HG03565 (cell line): Measurements from ENCODE around the gene PCIF1.
"Not testable (repeated sequence)": the region's sequence is repeated elsewhere in the genome, so short reads cannot be mapped to it uniquely, and the experiment has no call there.

Experiments
- ATAC-seq: cut with Tn5 transposase; IDR thresholded peaks from one replicate; pipeline ENCODE4 v1.9.1; 2021; ENCODE audit warnings: mild to moderate bottlenecking, moderate library complexity; ENCODE audit not compliant: unreplicated experiment

PCIF1 gene

GRCh38 chr20:45934586-45935415 lies at the start of gene PCIF1:
TSS of gene PCIF1 (plus strand) at chr20:45934683. CDS start at chr20:45939000, 4,317 bp downstream.
- ATAC-seq: peak; percentile 68

GRCh38 chr20:45886590-45887345 lies 47.7 kb upstream of the PCIF1 start:
- no peak for ATAC-seq

- ATAC-seq: no peak
Observed at GRCh38 chr20:45887346-45887715, 47.2 kb upstream of the PCIF1 start, which contains the start of gene SPATA25. TSS of gene SPATA25 (minus strand) at chr20:45887622. CDS start at chr20:45887590, 32 bp downstream.

GRCh38 chr20:45888681-45889080 lies 45.8 kb upstream of the PCIF1 start:
- no peak for ATAC-seq

DNA sequence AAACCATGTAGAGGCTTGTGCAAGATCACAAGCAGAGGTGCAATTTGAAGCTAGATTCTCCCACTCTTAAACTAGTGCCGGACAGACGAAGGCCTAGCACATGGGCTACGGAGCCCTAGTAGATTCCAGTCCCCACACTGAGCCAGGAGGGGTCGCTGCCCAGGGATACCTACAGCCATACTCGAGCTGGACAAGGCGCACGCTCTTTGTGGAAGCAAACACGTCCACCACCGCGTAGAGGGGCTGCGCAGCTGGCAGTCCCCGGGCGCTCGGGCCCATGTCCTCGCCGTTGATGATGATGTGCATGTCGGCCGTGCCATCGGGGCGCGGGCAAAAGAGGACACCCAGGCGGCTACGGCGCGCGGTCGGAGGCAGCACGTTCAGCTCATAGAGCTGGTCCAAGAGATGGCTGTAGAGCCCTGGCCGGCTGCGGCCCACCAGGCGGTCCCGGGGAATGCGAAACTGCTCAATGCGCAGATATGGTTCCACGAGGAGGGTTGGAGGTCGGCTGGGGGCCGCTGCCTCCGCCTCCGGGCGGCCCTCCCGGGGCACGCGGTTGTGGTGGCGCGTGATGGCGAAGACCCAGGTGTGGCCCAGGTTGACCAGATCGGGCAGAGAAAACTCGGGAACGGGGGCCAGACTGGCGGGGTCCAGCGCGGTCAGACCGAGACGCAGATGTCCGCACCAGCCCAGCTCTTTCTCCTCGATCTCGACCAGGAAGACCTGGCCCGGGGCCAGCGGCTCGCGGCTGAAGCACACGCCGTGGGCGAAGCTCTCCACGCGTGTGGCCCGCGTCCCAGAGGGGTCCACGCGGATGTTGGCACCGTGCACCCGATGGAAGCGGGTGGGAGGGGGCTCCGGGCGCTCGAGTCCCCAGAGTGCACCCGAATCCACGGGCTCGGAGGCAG lies 44.2 kb upstream of the PCIF1 start:
- ATAC-seq: no peak

GRCh38 chr20:45890985-45891983 lies 43.2 kb upstream of the PCIF1 start, which contains the start of the genes CTSA and NEURL2:
TSS of gene CTSA (plus strand) at chr20:45891335. CDS start at chr20:45891569, 234 bp downstream.
TSS of gene NEURL2 (minus strand) at chr20:45891208. CDS start at chr20:45890991, 217 bp downstream.
- peak; percentile 58 for ATAC-seq

DNA sequence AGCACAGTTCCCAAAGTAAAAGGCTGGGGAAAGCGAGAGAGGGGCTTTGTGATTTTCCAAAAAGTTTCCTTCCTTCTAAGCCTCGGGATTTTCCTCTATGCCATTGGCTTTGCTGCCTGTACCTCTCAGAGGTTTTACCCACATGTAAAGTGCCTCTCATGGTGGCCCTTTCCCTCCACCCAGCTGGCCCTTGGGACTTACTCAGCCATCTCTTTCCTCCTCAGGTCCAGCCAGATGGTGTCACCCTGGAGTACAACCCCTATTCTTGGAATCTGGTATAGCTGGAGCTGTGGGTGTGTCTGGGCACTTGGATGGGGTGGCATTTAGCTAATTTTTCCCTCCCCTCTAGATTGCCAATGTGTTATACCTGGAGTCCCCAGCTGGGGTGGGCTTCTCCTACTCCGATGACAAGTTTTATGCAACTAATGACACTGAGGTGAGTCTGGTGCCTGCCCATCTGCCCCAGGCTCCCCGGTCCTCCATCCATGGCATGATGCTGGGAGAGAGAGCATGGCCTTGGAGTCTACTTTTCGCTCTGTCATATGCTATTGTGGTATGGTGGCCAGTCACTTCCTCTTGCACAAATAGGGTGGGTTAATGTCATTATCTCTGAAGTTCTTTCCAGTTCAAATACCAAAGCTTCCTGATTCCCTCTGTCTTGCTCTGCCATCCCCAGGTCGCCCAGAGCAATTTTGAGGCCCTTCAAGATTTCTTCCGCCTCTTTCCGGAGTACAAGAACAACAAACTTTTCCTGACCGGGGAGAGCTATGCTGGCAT lies 42.2 kb upstream of the PCIF1 start:
- no peak for ATAC-seq

GRCh38 chr20:45892828-45893500 lies 41.5 kb upstream of the PCIF1 start:
- ATAC-seq: no peak

GRCh38 chr20:45893831-45894230 lies 40.7 kb upstream of the PCIF1 start:
- ATAC-seq: no peak

- ATAC-seq: no peak
Observed at GRCh38 chr20:45894797-45895196, 39.7 kb upstream of the PCIF1 start.

DNA sequence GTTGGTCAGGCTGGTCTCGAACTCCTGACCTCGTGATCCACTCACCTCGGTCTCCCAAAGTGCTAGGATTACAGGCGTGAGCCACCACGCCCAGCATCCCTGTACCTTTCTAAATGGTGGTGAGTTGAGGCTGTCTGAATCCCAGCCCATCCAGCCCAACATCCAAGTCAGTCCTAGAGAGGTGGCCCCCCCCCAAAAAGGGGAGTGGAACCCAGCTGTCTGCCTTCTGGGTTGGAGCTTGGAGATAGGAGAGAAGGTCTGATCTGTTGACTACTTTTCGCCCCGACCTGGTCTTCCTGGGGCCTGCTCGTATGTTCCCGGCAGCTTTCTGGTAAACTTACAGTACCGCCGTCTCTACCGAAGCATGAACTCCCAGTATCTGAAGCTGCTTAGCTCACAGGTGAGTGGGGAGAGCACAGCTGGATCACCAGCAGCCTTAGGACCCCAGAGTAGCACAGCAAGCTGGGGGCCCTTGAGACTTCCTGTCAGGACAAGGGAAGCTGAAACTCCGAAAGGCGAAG lies 37.8 kb upstream of the PCIF1 start:
- ATAC-seq: no peak

DNA sequence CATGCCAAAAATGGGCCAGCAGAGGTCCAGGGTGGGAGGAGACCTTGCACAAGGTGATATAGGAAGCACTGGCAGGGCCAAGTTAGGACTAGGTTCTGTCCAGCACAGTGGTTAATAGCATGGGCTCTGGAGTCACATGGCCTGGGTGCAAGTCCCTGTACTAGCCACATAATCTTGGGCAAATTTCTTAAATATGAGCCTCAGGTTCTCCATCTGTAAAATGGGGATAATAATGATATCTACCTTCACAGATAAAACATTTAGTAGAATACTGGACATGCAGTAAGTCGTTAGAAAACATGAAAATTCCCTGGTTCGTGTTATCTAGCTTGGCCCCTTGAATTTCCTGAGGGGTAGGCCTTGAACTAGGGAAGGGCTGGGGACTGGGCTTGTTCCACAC lies 37.2 kb upstream of the PCIF1 start:
- no peak for ATAC-seq

- ATAC-seq: no peak
Observed at GRCh38 chr20:45897692-45898091, 36.8 kb upstream of the PCIF1 start.

DNA sequence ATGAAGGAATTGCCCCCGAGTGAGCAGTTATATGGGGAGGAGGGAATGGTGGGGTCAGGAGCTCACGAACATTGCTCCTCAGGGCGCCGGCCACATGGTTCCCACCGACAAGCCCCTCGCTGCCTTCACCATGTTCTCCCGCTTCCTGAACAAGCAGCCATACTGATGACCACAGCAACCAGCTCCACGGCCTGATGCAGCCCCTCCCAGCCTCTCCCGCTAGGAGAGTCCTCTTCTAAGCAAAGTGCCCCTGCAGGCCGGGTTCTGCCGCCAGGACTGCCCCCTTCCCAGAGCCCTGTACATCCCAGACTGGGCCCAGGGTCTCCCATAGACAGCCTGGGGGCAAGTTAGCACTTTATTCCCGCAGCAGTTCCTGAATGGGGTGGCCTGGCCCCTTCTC lies 36.2 kb upstream of the PCIF1 start:
- no peak for ATAC-seq

DNA sequence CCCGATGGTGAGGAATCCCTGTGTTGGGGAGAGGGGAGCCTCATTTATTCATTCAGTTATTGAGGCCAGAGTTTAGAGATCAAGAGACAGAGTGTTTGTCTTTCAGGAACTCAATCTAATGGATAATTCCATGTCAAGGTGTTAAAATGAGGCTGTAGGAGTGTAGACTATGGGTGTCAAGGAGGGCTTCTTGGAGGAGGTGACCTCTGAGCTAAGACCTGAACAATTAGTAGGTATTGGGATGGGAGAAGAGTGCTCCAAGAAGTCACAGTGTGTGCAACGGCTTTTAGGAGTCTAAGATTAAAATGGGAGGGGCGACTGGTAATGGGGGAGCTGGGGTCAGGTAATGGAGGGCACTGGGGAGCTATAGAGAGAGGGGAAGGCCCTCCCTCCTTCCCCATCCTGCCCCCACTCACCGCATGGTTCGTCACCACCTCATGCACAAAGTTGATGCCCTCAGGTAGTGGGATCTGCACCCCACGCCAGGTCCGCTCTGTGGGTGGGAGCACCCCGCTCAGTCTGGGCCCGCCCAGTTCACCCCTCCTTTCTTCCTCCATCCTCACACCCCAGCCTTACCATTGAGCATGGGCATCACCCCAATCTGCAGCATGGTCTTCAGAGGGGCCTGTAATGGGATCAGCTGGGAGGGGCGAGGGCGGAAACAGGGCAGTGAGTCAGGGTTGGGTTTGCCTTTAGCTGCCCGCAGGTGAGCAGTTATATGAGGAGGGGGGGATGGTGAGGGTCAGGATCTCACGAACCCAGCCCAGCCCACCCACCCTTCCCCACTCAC lies 35.2 kb upstream of the PCIF1 start:
- no peak for ATAC-seq

GRCh38 chr20:45901332-45901731 lies 33.2 kb upstream of the PCIF1 start:
- not testable (repeated sequence) for ATAC-seq

DNA sequence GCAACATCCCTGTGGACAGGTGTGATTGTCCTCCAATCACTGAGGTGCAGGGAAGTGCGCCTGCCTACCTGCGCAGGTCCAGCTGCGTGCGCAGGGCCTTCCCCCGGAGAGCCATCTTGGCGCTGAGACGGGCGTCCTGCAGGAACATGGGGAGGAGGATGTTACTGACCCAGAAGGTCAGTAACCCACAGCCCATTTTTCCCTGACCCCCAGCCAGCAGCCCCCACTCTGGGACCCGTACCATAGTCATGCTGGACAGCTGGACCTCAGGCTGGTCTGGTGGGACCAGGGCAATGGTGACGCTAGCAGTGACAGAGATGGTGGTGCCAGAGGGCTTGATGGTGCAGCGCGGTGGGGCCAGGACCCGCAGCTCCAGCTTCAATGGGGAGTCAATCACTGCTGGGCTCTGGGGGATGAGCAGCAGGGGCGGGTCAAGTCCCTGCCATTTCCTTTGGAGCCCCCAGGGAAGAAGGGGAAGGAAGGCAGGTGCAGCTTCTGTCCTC lies 32.2 kb upstream of the PCIF1 start:
- no peak for ATAC-seq
